Stimulated activated CD4-positive, alpha-beta T cell treated with anti-CD3 and anti-CD28 coated beads, Interleukin-1b, Interleukin-23, amount 100 ng/mL, for 48 hours (primary cell): ENCODE measurements around the gene NAT16.
"Not testable (repeated sequence)": the region's sequence is repeated elsewhere in the genome, so short reads cannot be mapped to it uniquely, and the experiment has no call there.

Experiments
- DNase-seq: peaks from one replicate; pipeline ENCODE4 v3.0.0-alpha.2; 2020

Gene NAT16

GRCh38 chr7:101201695-101202602 is 21.9 kb upstream of the NAT16 start:
- no peak for DNase-seq

- no peak for DNase-seq
Measured at GRCh38 chr7:101200862-101201599, 20.9 kb upstream of the NAT16 start, which contains the start of gene MOGAT3. MOGAT3 (minus strand) TSS chr7:101201036; CDS start chr7:101200854, 182 bp downstream.

GRCh38 chr7:101200504-101200861 is 20.4 kb upstream of the NAT16 start:
- DNase-seq = no peak

GRCh38 chr7:101199522-101199921 is 19.4 kb upstream of the NAT16 start:
- DNase-seq = not testable (repeated sequence)

- DNase-seq = no peak
Measured at GRCh38 chr7:101198476-101198875, 18.4 kb upstream of the NAT16 start.

GRCh38 chr7:101197991-101198390 is 17.9 kb upstream of the NAT16 start:
- DNase-seq = no peak

- DNase-seq = no peak
Measured at GRCh38 chr7:101195884-101196283, 15.8 kb upstream of the NAT16 start.

GRCh38 chr7:101189109-101189508 is 9.0 kb upstream of the NAT16 start:
- DNase-seq = no peak

- DNase-seq = no peak
Measured at GRCh38 chr7:101186844-101187428, 6.8 kb upstream of the NAT16 start.

GRCh38 chr7:101186194-101186593 is 6.1 kb upstream of the NAT16 start:
- DNase-seq = no peak

GRCh38 chr7:101185258-101185839 is 5.3 kb upstream of the NAT16 start:
- no peak for DNase-seq

GRCh38 chr7:101179713-101180112 is 380 bp downstream of the NAT16 start:
- no peak for DNase-seq

GRCh38 chr7:101179117-101179516 is 976 bp downstream of the NAT16 start:
- DNase-seq = no peak

- no peak for DNase-seq
Measured at GRCh38 chr7:101177644-101178043, 2.4 kb downstream of the NAT16 start.

- no peak for DNase-seq
Measured at GRCh38 chr7:101175664-101176063, 4.4 kb downstream of the NAT16 start.

GRCh38 chr7:101174322-101174854 is 5.7 kb downstream of the NAT16 start:
- no peak for DNase-seq

- DNase-seq = peak; percentile 77
Measured at GRCh38 chr7:101173752-101174244, 6.3 kb downstream of the NAT16 start.

- no peak for DNase-seq
Measured at GRCh38 chr7:101172854-101173751, 7.0 kb downstream of the NAT16 start.

GRCh38 chr7:101172005-101172853 is 7.9 kb downstream of the NAT16 start:
- no peak for DNase-seq

- DNase-seq = no peak
Measured at GRCh38 chr7:101171442-101171837, 8.7 kb downstream of the NAT16 start.
